IPS-11a (cell line): ENCODE results near the gene FGF9.

Source experiments
- H3K4me3 ChIP-seq: one replicate; pipeline ENCODE4 v1.5.1; 2013; ENCODE audit warnings: low read depth, low read length, control low read depth

FGF9 gene

DNA sequence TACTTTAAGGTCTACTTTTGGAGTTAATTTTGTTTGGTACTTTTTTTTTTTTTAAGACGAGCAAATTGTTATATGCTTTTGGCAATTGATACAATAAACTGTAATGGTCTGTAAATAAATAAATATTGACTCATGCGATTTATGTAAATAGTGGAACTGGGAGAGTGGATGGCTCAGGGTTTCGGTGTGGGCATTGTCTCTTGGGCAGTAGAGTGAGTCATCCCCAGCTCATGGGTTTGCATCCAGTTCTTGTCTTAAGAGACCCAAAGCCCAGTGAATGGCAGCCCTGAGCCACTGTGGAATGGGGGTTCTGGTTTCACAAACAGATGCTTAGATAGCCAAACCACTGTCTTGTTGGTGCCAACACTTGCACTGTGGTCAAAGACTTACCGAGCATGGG lies 33.0 kb downstream of the FGF9 start:
- H3K4me3 ChIP-seq: no peak overlapping the region

GRCh38 chr13:21707586-21707985 lies 36.7 kb downstream of the FGF9 start:
- H3K4me3 ChIP-seq: no peak overlapping the region

GRCh38 chr13:21709697-21710096 lies 38.8 kb downstream of the FGF9 start:
- no peak overlapping the region for H3K4me3 ChIP-seq

DNA sequence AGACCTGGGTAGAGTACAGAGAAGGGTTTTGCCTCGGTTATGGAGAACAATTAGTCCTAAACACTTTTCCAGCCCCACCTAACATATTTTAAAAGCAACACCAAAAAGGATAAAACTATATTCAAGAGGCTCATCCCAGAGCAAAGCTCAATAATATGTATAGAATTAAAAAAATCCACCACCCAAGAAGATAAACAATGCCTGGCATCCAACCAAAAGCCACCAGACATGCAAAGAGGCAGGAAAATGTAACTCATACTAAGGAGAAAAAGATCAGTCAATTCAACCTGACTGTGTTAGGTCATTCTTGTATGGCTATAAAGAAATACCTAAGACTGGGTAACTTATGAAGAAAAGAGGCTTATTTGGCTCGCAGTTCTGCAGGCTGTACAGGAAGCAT lies 39.3 kb downstream of the FGF9 start:
- H3K4me3 ChIP-seq: no peak overlapping the region

- no peak overlapping the region for H3K4me3 ChIP-seq
These were observed 46.9 kb downstream of the FGF9 start for GRCh38 chr13:21717817-21718216.

DNA sequence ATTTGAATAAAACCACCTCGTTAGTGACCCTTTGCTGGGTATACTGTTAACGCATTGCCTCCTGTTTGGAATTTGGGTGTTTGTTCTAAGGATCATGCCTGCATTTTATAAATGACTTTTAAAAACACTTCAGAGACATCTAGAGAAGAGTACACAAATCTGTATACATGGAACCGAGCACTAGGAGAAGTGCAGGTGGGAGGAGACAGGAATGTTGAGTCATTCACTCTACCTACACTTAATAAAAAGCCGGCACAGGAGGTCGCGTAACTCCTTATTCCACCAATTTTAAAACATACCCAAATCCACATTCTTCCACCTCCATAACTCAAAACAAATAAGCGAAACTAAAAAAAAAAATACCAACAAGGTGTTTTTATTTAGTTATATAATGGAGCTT lies 48.6 kb downstream of the FGF9 start:
- no peak overlapping the region for H3K4me3 ChIP-seq

- H3K4me3 ChIP-seq: no peak overlapping the region
These were observed 53.1 kb downstream of the FGF9 start for GRCh38 chr13:21723807-21724505.

GRCh38 chr13:21730186-21730880 lies 59.5 kb downstream of the FGF9 start:
- H3K4me3 ChIP-seq: no peak overlapping the region

- H3K4me3 ChIP-seq: no peak overlapping the region
These were observed 62.8 kb downstream of the FGF9 start for GRCh38 chr13:21733475-21734263.

DNA sequence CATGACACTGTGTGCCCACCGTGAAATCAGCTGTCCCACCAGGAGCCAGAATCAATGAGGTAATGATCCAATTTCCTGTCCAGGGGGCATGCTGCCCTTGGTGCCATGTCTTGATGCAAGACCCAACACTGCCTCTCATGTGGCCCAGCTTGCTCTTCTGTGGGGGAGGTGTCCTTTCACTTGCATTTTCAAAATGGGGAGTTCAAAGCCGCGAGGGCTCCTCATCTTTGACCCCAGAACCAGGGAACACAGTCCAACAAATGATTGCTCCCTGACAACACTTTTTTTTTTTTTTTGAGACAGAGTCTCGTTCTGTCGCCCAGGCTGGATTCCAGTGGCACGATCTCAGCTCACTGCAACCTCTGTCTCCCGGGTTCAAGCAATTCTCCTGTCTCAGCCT lies 64.1 kb downstream of the FGF9 start:
- H3K4me3 ChIP-seq: no peak overlapping the region

DNA sequence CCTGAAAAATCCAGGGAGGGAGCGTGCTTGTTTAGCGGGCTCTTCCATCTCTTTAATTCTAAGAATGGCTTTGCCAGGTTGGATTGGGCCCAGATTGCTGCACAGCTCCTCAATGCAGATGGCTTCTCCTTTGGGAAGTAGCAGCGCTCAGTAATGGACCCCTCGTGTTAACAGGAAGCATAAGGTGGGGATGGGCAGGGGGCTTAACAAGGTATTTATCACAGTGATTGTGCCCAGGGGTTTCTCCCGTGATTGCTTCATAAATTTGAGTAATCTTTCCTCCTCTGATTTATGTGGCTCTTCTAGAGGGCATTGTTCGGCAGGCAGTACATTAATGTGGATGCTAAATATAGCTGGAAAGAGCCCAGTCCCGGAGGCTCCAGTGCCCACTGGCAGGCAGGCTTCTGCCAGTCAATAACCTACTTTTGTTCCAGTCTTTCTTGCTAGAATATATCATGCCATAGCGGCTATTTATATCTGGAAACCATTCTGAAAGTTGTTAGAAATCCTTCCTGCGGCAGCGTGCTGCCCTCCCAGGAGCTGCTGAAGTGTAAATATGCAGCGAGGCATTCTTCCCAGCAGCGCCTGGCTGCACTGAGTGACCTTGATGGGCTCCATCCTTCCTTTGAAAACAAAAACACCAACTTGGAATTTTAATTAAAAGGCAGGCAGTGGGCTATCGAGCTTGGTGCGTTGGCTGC lies 65.0 kb downstream of the FGF9 start:
- H3K4me3 ChIP-seq: no peak overlapping the region

DNA sequence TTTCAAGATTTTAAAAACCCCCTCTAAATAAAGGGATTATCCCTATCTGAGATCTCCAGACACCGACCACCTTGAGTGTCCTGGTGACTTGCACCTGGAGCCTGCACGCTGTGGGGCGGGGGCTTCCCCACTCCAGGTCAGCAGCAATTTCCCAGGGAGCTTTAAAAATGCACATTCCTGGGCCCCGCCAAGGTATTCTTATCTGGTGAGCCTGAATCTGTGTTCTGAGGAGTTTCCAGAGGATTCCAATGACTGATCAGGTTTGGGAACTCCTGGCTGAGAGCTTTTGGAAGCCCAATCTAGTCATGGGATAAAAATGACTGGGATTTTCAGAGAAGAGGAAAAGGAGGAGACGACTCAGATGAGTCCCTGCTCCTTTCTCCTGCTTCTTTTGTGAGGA lies 66.1 kb downstream of the FGF9 start:
- no peak overlapping the region for H3K4me3 ChIP-seq

- no peak overlapping the region for H3K4me3 ChIP-seq
These were observed 67.8 kb downstream of the FGF9 start for GRCh38 chr13:21738630-21739029.

DNA sequence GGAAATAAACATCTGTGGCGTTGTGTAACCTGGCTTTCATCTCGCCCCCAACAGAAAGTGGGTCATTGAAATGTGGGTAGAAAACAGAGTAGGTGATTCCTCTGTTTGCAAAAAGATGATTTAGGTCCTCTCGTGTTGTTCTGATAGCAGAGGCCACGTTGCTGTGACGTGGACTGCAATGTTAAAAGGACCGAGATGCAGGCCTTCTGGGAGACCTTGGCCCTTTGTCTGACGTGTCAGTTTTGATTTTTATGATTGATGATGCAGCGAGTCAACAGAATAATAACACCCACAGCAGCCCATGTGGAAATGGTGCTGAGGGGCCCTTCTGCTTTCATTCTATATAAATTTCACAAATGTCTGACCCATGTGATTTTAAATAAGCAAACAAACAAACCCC lies 68.9 kb downstream of the FGF9 start:
- no peak overlapping the region for H3K4me3 ChIP-seq

DNA sequence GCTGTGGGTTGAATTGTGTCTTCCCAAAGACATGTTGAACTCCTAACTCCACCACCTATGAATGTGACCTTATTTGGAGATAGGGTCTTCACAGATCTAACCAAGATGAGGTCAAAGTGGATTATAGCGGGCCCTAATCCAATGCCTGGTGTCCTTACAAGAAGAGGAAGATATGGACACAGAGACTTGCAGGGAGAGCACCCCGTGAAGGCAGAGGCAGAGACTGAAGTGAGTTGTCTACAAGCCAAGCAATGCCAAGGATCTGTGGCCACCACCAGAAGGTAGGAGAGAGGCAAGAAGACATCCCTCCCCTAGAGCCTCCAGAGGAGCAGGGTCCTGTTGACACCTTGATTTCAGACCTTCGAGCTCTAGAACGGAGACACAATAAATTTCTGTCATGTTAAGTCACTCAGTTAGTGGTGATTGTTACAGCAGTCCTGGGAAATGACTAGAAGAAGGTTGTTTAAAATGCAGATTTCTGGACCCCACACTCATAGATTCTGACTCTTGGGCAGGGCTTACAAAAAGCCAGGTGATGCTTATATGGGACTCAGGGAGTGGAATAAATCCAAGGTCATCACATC lies 70.6 kb downstream of the FGF9 start:
- H3K4me3 ChIP-seq: no peak overlapping the region

- no peak overlapping the region for H3K4me3 ChIP-seq
These were observed 71.2 kb downstream of the FGF9 start for GRCh38 chr13:21742096-21742495.

DNA sequence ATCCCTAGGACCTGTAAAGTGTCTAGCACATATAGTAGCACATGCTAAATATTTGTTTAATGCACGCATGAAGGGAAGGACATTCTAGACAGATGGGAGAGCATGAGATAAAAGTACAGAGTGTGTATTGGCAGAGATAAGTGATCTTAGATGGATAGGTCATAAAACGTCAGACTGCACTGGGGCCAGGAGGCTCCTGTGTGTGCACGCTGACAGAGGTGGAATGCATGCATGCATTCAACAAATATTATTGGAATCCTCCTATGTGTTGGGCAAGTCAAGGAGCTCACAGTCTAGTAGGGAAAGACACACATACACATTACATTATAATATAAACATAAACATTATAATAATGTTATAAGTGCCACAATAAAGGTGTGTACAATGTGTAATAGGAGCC lies 73.3 kb downstream of the FGF9 start:
- H3K4me3 ChIP-seq: no peak overlapping the region

GRCh38 chr13:21745307-21745706 lies 74.4 kb downstream of the FGF9 start:
- H3K4me3 ChIP-seq: no peak overlapping the region

DNA sequence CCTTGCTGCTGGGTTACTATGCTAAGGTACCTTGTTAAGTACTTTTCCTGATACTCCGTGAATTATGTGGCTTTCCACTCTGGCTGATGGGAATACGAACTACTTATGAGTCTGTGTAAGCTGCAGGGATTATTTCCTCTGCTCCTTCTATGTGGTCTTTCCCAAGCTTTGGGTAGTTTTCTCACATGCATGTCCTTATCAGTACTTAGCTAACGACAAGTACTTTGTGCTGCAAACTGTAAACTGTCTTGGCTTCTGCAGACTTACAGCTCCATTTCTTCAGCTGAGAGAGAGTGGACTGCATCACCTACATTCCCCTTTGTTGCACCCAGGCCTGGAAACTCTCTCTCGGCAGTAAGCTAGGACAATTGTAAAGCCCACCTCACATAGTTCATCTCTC lies 76.6 kb downstream of the FGF9 start:
- H3K4me3 ChIP-seq: no peak overlapping the region

DNA sequence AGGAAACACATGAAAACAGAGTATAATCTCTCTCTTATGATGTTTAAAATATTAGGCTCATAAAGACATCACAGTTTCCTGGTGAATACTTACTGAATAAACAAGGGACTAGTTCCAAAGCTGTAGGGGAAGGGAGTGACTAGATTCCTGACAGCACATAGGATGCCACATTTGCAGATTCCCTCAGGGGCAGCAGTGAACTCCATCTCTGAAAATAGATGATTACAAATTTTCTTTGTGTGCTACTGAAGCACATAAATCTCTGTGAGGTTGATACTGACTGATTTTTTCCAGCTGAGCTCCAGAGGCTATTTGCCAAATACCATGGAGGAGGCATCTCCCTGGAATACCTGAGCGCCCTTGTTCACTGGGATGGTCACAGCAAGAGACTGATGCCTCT lies 77.3 kb downstream of the FGF9 start:
- no peak overlapping the region for H3K4me3 ChIP-seq

GRCh38 chr13:21749410-21749809 lies 78.5 kb downstream of the FGF9 start:
- no peak overlapping the region for H3K4me3 ChIP-seq
